Esophagus (tissue), 2 donors: ENCODE data around the gene APBA2. TPM values are rescaled to one million over a fixed set of nuclear protein-coding genes. Genes with fewer than 3 reads are reported as not detected.

Source experiments
- H3K27ac ChIP-seq, 2 donors: one replicate each; pipeline ENCODE4 v1.5.1; 2013; ENCODE audit warnings: low read depth in 2 of 2, mild to moderate bottlenecking in 2 of 2, inconsistent platforms in 1 of 2, low read length in 1 of 2, moderate library complexity in 1 of 2
- H3K27me3 ChIP-seq, 2 donors: one replicate each; pipeline ENCODE4 v1.6.1; 2013; ENCODE audit warnings: low read length in 2 of 2, control low read depth in 1 of 2, mild to moderate bottlenecking in 1 of 2; ENCODE audit not compliant: insufficient read depth in 2 of 2, control insufficient read depth in 1 of 2
- H3K36me3 ChIP-seq, 2 donors: one replicate each; pipeline ENCODE4 v1.6.1; 2013; ENCODE audit warnings: low read length in 1 of 2; ENCODE audit not compliant: control insufficient read depth in 2 of 2, insufficient read depth in 2 of 2
- H3K4me1 ChIP-seq, 2 donors: one replicate each; pipeline ENCODE4 v1.6.1; 2013; ENCODE audit warnings: low read length in 1 of 2; ENCODE audit not compliant: control insufficient read depth in 2 of 2, insufficient read depth in 2 of 2
- H3K4me3 ChIP-seq, 2 donors: one replicate each; pipeline ENCODE4 v1.5.1; 2013; ENCODE audit warnings: low read length in 2 of 2, mild to moderate bottlenecking in 2 of 2, low read depth in 1 of 2, moderate library complexity in 1 of 2
- H3K9me3 ChIP-seq, 2 donors: one replicate each; pipeline ENCODE4 v1.6.1; 2013; ENCODE audit warnings: mild to moderate bottlenecking in 2 of 2, low read depth in 1 of 2, low read length in 1 of 2, moderate library complexity in 1 of 2; ENCODE audit not compliant: control insufficient read depth in 2 of 2, insufficient read depth in 1 of 2
- WGBS, 2 donors: extraction: QIAGEN DNeasy Blood & Tissue Kit; methylation state at CpG; one replicate each; pipeline ENCODE4 v1.1.7; 2013; 5-methylcytosine and 5-hydroxymethylcytosine counted together
- polyA plus RNA-seq, 2 donors: library from polyadenylated mRNA; stranded (reverse); fragments of 200-250 nt; gene quantifications; one replicate each; pipeline ENCODE4 v1.2.3, GENCODE V29; 2013
- donor health status: healthy with polysubstance abuse.
- donor health status: Bipolar disorder and iron deficiency.

Gene APBA2
- polyA plus RNA-seq, 2 donors = 0.77 to 1.7 TPM

GRCh38 chr15:28995705-28996104 lies 109.9 kb downstream of the APBA2 start:
- no peaks in the 10 kb centered on the region for H3K4me1 ChIP-seq
- WGBS, 2 donors = 84 to 90% methylated on average over 9 of the region's 9 CpGs

GRCh38 chr15:28996289-28996688 lies 110.5 kb downstream of the APBA2 start:
- Histone ChIP-seq H3K27me3 (no peaks in the 10 kb centered on the region), H3K4me3 (no peak overlapping the region), H3K4me1 (no peaks in the 10 kb centered on the region), H3K27ac (no peak overlapping the region), H3K9me3 (no peaks in the 10 kb centered on the region), H3K36me3 (no peaks in the 10 kb centered on the region)
- whole genome bisulfite sequencing, 2 donors = 86 to 92% methylated on average over 5 of the region's 5 CpGs

More at GRCh38 chr15:28995705-28996104, 109.9 kb downstream of the APBA2 start:
- H3K9me3 ChIP-seq = no peaks in the 10 kb centered on the region
- no peak overlapping the region for H3K27ac ChIP-seq
- no peak overlapping the region for H3K4me3 ChIP-seq
- H3K36me3 ChIP-seq = no peaks in the 10 kb centered on the region
- H3K27me3 ChIP-seq = no peaks in the 10 kb centered on the region

GRCh38 chr15:28996953-28997352 lies 111.2 kb downstream of the APBA2 start:
- H3K36me3 ChIP-seq = no peaks in the 10 kb centered on the region
- H3K9me3 ChIP-seq = no peaks in the 10 kb centered on the region
- H3K4me3 ChIP-seq = no peak overlapping the region
- WGBS, 2 donors = 78 to 80% methylated on average over 5 of the region's 5 CpGs
- no peaks in the 10 kb centered on the region for H3K27me3 ChIP-seq
- H3K27ac ChIP-seq = no peak overlapping the region
- H3K4me1 ChIP-seq = no peaks in the 10 kb centered on the region

GRCh38 chr15:28997791-28998190 lies 112.0 kb downstream of the APBA2 start:
- Histone ChIP-seq H3K9me3 (no peaks in the 10 kb centered on the region), H3K27me3 (no peaks in the 10 kb centered on the region), H3K4me1 (no peaks in the 10 kb centered on the region), H3K4me3 (no peak overlapping the region), H3K27ac (no peak overlapping the region), H3K36me3 (no peaks in the 10 kb centered on the region)
- WGBS, 2 donors = 85% methylated on average over 4 of the region's 4 CpGs

GRCh38 chr15:28998511-28998910 lies 112.7 kb downstream of the APBA2 start:
- Histone ChIP-seq H3K4me1 (no peaks in the 10 kb centered on the region), H3K9me3 (no peaks in the 10 kb centered on the region), H3K27me3 (no peaks in the 10 kb centered on the region), H3K4me3 (no peak overlapping the region), H3K27ac (no peak overlapping the region), H3K36me3 (no peaks in the 10 kb centered on the region)
- 95 to 96% methylated on average over 5 of the region's 5 CpGs for WGBS, 2 donors

- WGBS, 2 donors = 85 to 87% methylated on average over 7 of the region's 7 CpGs
- H3K27ac ChIP-seq = no peak overlapping the region
- H3K36me3 ChIP-seq = no peaks in the 10 kb centered on the region
- no peak overlapping the region for H3K4me3 ChIP-seq
- H3K27me3 ChIP-seq = no peaks in the 10 kb centered on the region
- H3K9me3 ChIP-seq = no peaks in the 10 kb centered on the region
- H3K4me1 ChIP-seq = no peaks in the 10 kb centered on the region
These were observed 117.5 kb downstream of the APBA2 start for GRCh38 chr15:29003191-29003839.

GRCh38 chr15:29003840-29004233 lies 118.1 kb downstream of the APBA2 start:
- no peak overlapping the region for H3K4me3 ChIP-seq
- no peaks in the 10 kb centered on the region for H3K4me1 ChIP-seq
- 58 to 64% methylated on average over 2 of the region's 2 CpGs for WGBS, 2 donors
- no peaks in the 10 kb centered on the region for H3K9me3 ChIP-seq
- no peaks in the 10 kb centered on the region for H3K27me3 ChIP-seq
- H3K36me3 ChIP-seq = no peaks in the 10 kb centered on the region
- no peak overlapping the region for H3K27ac ChIP-seq

GRCh38 chr15:29005931-29006330 lies 120.2 kb downstream of the APBA2 start:
- Histone ChIP-seq H3K4me1 (no peaks in the 10 kb centered on the region), H3K9me3 (no peaks in the 10 kb centered on the region)
- 88 to 91% methylated on average over 1 of the region's 1 CpG for WGBS, 2 donors

GRCh38 chr15:29008846-29009245 lies 123.1 kb downstream of the APBA2 start:
- no peaks in the 10 kb centered on the region for H3K27me3 ChIP-seq
- no peak overlapping the region for H3K4me3 ChIP-seq
- no peaks in the 10 kb centered on the region for H3K9me3 ChIP-seq
- no peaks in the 10 kb centered on the region for H3K36me3 ChIP-seq
- WGBS, 2 donors = 40 to 62% methylated on average over 2 of the region's 2 CpGs
- H3K27ac ChIP-seq = no peak overlapping the region
- H3K4me1 ChIP-seq = no peaks in the 10 kb centered on the region

More at GRCh38 chr15:29005931-29006330, 120.2 kb downstream of the APBA2 start:
- no peaks in the 10 kb centered on the region for H3K27me3 ChIP-seq
- H3K27ac ChIP-seq = no peak overlapping the region
- H3K36me3 ChIP-seq = no peaks in the 10 kb centered on the region
- no peak overlapping the region for H3K4me3 ChIP-seq

- Histone ChIP-seq H3K27me3 (no peaks in the 10 kb centered on the region), H3K4me3 (no peak overlapping the region), H3K27ac (no peak overlapping the region), H3K4me1 (no peaks in the 10 kb centered on the region), H3K36me3 (no peaks in the 10 kb centered on the region), H3K9me3 (no peaks in the 10 kb centered on the region)
- WGBS, 2 donors = 85 to 89% methylated on average over 2 of the region's 2 CpGs
These were observed 126.3 kb downstream of the APBA2 start for GRCh38 chr15:29012097-29012496.
